ENCODE measurements around the gene CD2BP2. TPM values are rescaled to one million over a fixed set of nuclear protein-coding genes. Genes with fewer than 3 reads are reported as not detected.
"Not testable (repeated sequence)": the region's sequence is repeated elsewhere in the genome, so short reads cannot be mapped to it uniquely, and the experiment has no call there.

CD2BP2 gene
- total RNA-seq, 1 donor from 2014 or later: 41.7 TPM

GRCh38 chr16:30350134-30350871 lies 4.8 kb downstream of the CD2BP2 start:
- intact Hi-C loops (cut with DNase I): loop anchor here (5.0 kb wide), 1 partner anchor 47 kb away; the partner anchor contains the start of gene ZNF48
- no peak for DNase-seq (ENCODE audit: low spot score)

GRCh38 chr16:30349675-30350074 lies 5.4 kb downstream of the CD2BP2 start:
- intact Hi-C loops (cut with DNase I): loop anchor here (5.0 kb wide), 1 partner anchor 48 kb away; the partner anchor contains the start of gene ZNF48

GRCh38 chr16:30348929-30349328 lies 6.2 kb downstream of the CD2BP2 start:
- DNase-seq (ENCODE audit: low spot score): no peak
- intact Hi-C loops (cut with DNase I): no loop called here

More at GRCh38 chr16:30349675-30350074, 5.4 kb downstream of the CD2BP2 start:
- no peak for DNase-seq (ENCODE audit: low spot score)

GRCh38 chr16:30348113-30348512 lies 7.0 kb downstream of the CD2BP2 start:
- intact Hi-C loops (cut with DNase I): no loop called here
- no peak for DNase-seq (ENCODE audit: low spot score)

GRCh38 chr16:30346286-30346685 lies 8.8 kb downstream of the CD2BP2 start:
- DNase-seq (ENCODE audit: low spot score): peak; percentile 19
- intact Hi-C loops (cut with DNase I): no loop called here

GRCh38 chr16:30343491-30343820 lies 11.7 kb downstream of the CD2BP2 start:
- DNase-seq (ENCODE audit: low spot score); intact Hi-C loops (cut with DNase I): not testable (repeated sequence)

GRCh38 chr16:30342751-30343490 lies 12.2 kb downstream of the CD2BP2 start:
- DNase-seq (ENCODE audit: low spot score): no peak

GRCh38 chr16:30341971-30342370 lies 13.1 kb downstream of the CD2BP2 start:
- intact Hi-C loops (cut with DNase I); DNase-seq (ENCODE audit: low spot score): not testable (repeated sequence)

More at GRCh38 chr16:30342751-30343490, 12.2 kb downstream of the CD2BP2 start:
- intact Hi-C loops (cut with DNase I): no loop called here

- no peak for DNase-seq (ENCODE audit: low spot score)
- intact Hi-C loops (cut with DNase I): no loop called here
Measured at GRCh38 chr16:30340621-30341020, 14.5 kb downstream of the CD2BP2 start.

- intact Hi-C loops (cut with DNase I); DNase-seq (ENCODE audit: low spot score): not testable (repeated sequence)
Measured at GRCh38 chr16:30338715-30339114, 16.4 kb downstream of the CD2BP2 start.

GRCh38 chr16:30337964-30338357 lies 17.1 kb downstream of the CD2BP2 start:
- DNase-seq (ENCODE audit: low spot score); intact Hi-C loops (cut with DNase I): not testable (repeated sequence)

- intact Hi-C loops (cut with DNase I): no loop called here
- no peak for DNase-seq (ENCODE audit: low spot score)
Measured at GRCh38 chr16:30335598-30336474, 19.3 kb downstream of the CD2BP2 start.

- peak; percentile 93 for DNase-seq (ENCODE audit: low spot score)
- intact Hi-C loops (cut with DNase I): not testable (repeated sequence)
Measured at GRCh38 chr16:30335028-30335597, 20.0 kb downstream of the CD2BP2 start.

- DNase-seq (ENCODE audit: low spot score): peak; percentile 93
- intact Hi-C loops (cut with DNase I): not testable (repeated sequence)
Measured at GRCh38 chr16:30334473-30334989, 20.6 kb downstream of the CD2BP2 start.

- DNase-seq (ENCODE audit: low spot score); intact Hi-C loops (cut with DNase I): not testable (repeated sequence)
Measured at GRCh38 chr16:30324220-30324619, 30.9 kb downstream of the CD2BP2 start.

- intact Hi-C loops (cut with DNase I); DNase-seq (ENCODE audit: low spot score): not testable (repeated sequence)
Measured at GRCh38 chr16:30318647-30319046, 36.5 kb downstream of the CD2BP2 start.

- DNase-seq (ENCODE audit: low spot score); intact Hi-C loops (cut with DNase I): not testable (repeated sequence)
Measured at GRCh38 chr16:30310937-30311336, 44.2 kb downstream of the CD2BP2 start.

GRCh38 chr16:30309255-30309654 lies 45.9 kb downstream of the CD2BP2 start:
- intact Hi-C loops (cut with DNase I); DNase-seq (ENCODE audit: low spot score): not testable (repeated sequence)
